Measurements from ENCODE around the gene HS6ST2.

- TF ChIP-seq, protein P1, sequence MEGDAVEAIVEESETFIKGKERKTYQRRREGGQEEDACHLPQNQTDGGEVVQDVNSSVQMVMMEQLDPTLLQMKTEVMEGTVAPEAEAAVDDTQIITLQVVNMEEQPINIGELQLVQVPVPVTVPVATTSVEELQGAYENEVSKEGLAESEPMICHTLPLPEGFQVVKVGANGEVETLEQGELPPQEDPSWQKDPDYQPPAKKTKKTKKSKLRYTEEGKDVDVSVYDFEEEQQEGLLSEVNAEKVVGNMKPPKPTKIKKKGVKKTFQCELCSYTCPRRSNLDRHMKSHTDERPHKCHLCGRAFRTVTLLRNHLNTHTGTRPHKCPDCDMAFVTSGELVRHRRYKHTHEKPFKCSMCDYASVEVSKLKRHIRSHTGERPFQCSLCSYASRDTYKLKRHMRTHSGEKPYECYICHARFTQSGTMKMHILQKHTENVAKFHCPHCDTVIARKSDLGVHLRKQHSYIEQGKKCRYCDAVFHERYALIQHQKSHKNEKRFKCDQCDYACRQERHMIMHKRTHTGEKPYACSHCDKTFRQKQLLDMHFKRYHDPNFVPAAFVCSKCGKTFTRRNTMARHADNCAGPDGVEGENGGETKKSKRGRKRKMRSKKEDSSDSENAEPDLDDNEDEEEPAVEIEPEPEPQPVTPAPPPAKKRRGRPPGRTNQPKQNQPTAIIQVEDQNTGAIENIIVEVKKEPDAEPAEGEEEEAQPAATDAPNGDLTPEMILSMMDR (IDR thresholded peaks at IDR 0.05): no peak
- no peak for TF ChIP-seq POLR2A (IDR thresholded peaks at IDR 0.05)
These were observed 265.9 kb downstream of the HS6ST2 start for GRCh38 chrX:132692526-132692925.

All from testis (tissue), 2 donors.